ENCODE results near the gene DDX39A. TPM values are rescaled to one million over a fixed set of nuclear protein-coding genes. Genes with fewer than 3 reads are reported as not detected.

The DDX39A gene
- total and polyA plus RNA-seq, 2 of the 13 experiments (the other 11 are each of a cell fraction or from before 2014, with no cell fraction given) = 34.6 to 90.4 TPM

DNA sequence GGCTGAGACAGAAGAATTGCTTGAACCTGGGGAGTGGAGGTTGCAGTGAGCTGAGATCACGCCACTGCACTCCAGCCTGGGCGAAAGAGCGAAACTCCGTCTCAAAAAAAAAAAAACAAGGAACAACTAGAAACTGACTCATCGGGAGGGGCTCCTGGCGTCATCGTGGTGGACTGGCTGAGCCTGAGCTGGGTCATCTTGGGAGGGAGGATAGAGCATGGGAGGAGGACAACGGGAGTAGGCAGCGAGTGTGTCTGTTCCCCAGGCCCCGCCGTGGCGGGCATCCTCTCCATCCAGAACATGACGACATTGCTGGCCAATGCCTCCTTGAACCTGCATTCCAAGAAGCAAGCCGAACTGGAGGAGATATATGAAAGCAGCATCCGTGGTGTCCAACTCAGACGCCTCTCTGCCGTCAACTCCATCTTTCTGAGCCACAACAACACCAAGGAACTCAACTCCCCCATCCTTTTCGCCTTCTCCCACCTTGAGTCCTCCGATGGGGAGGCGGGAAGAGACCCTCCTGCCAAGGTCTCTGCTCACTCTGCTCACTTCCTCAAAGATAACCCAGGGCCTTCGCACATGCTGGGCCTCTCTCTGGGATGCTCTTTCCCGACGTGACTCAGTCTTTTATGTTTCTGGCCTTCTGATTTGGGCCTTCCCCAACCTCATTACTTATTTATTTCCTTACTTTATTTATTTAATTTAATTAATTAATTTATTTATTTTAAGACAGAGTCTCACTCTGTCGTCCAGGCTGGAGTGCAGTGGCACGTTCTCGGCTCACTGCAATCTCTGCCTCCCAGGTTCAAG, 16.6 kb downstream of the DDX39A start:
- Histone ChIP-seq H3K9me3 (ENCODE audit: low read length) (no peaks in the 10 kb centered on the region), H3K4me3 (replicated peaks in 1 of 3; ENCODE audit: insufficient read depth in 1 of 3, low read depth in 2 of 3, low read length in 3 of 3) (no peak overlapping the region), H3K79me2 (ENCODE audit: insufficient read depth, low read length) (no peaks in the 10 kb centered on the region), H3K4me1 (ENCODE audit: insufficient read depth, low read length) (0 out of 2 replicates have a peak, but pooled peaks cover 10% of the 10 kb centered on the region), H2AFZ (ENCODE audit: low read length) (no peak overlapping the region), H3K27me3 (ENCODE audit: control insufficient read depth in 1 of 2, insufficient read depth in 2 of 2, low read length in 2 of 2) (no peaks in the 10 kb centered on the region), H4K20me1 (ENCODE audit: insufficient read depth, low read length) (no peaks in the 10 kb centered on the region), H3K36me3 (replicated peaks in 1 of 2; ENCODE audit: control insufficient read depth in 1 of 2, insufficient read depth in 2 of 2, low read length in 2 of 2) (peaks cover 0 to under 1% of the 10 kb centered on the region in 2 experiments; a peak in 1 of 5 replicates), H3K9ac (ENCODE audit: insufficient read depth, low read depth, low read length) (no peak overlapping the region), H3K4me2 (ENCODE audit: low read depth, low read length) (no peak overlapping the region), H3K27ac (ENCODE audit: extremely low read length, insufficient read depth, low read length) (no peak overlapping the region)
- POLR2A ChIA-PET = no interaction called here
- no peak for TF ChIP-seq ZFP90 (CRISPR knock-in tag; IDR thresholded peaks at IDR 0.05; ENCODE audit: borderline replicate concordance)
- TF ChIP-seq ZC3H4 (CRISPR knock-in tag; IDR thresholded peaks at IDR 0.05; ENCODE audit: borderline replicate concordance) = no peak
- TF ChIP-seq ZNF354B (CRISPR knock-in tag; IDR thresholded peaks at IDR 0.05) = no peak
- TF ChIP-seq, protein P1, sequence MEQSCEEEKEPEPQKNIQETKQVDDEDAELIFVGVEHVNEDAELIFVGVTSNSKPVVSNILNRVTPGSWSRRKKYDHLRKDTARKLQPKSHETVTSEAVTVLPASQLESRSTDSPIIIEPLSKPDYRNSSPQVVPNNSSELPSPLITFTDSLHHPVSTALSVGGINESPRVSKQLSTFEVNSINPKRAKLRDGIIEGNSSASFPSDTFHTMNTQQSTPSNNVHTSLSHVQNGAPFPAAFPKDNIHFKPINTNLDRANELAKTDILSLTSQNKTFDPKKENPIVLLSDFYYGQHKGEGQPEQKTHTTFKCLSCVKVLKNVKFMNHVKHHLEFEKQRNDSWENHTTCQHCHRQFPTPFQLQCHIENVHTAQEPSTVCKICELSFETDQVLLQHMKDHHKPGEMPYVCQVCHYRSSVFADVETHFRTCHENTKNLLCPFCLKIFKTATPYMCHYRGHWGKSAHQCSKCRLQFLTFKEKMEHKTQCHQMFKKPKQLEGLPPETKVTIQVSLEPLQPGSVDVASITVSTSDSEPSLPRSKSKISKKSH (CRISPR knock-in tag; IDR thresholded peaks at IDR 0.05; ENCODE audit: borderline replicate concordance) = no peak
- no peak for TF ChIP-seq BCL6 (CRISPR knock-in tag; IDR thresholded peaks at IDR 0.05)
- TF ChIP-seq ZBTB7A (CRISPR knock-in tag; IDR thresholded peaks at IDR 0.05) = no peak
- TF ChIP-seq SPEN (CRISPR knock-in tag; IDR thresholded peaks at IDR 0.05; ENCODE audit: low read depth) = no peak
- no peak for TF ChIP-seq PHF20 (CRISPR knock-in tag; IDR thresholded peaks at IDR 0.05)
- TF ChIP-seq SMAD1 (CRISPR knock-in tag; IDR thresholded peaks at IDR 0.05; ENCODE audit: borderline replicate concordance, low read depth) = no peak
- TF ChIP-seq, protein P2, sequence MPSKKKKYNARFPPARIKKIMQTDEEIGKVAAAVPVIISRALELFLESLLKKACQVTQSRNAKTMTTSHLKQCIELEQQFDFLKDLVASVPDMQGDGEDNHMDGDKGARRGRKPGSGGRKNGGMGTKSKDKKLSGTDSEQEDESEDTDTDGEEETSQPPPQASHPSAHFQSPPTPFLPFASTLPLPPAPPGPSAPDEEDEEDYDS (CRISPR knock-in tag; IDR thresholded peaks at IDR 0.05) = no peak
- TF ChIP-seq, protein P3, sequence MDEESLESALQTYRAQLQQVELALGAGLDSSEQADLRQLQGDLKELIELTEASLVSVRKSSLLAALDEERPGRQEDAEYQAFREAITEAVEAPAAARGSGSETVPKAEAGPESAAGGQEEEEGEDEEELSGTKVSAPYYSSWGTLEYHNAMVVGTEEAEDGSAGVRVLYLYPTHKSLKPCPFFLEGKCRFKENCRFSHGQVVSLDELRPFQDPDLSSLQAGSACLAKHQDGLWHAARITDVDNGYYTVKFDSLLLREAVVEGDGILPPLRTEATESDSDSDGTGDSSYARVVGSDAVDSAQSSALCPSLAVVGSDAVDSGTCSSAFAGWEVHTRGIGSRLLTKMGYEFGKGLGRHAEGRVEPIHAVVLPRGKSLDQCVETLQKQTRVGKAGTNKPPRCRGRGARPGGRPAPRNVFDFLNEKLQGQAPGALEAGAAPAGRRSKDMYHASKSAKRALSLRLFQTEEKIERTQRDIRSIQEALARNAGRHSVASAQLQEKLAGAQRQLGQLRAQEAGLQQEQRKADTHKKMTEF (CRISPR knock-in tag; IDR thresholded peaks at IDR 0.05) = no peak
- ATAC-seq (no peak), FAIRE-seq (no peak), DNase-seq (ENCODE audit: low spot score) (no peak)
- in situ Hi-C loops (cut with HindIII; ENCODE audit: extremely low pct_ligation_motif_present, low pct_unique_long_range_greater_than_20kb) = loop anchor here (25.0 kb wide), 1 partner anchor 515 kb away; the partner anchor contains the start of gene NANOS3
- intact Hi-C loops (cut with micrococcal nuclease; ENCODE audit: unreplicated experiment) = no loop called here
- CTCF ChIA-PET (ENCODE audit: low intra/inter-chr PET ratio, low total read pairs) = no interaction called here
- BruUV-seq (replicated peaks) = no TSS peak
- WGBS (ENCODE audit: low lambda C conversion rate) = 69% methylated on average over 22 of the region's 26 CpGs
